Gastrocnemius medialis (tissue), 4 donors: Measurements from ENCODE around the gene RPA1.

ENCODE experiments used
- POLR2A ChIP-seq, 2 donors: fragments of 450-650 bp; IDR thresholded peaks; one replicate each; pipeline ENCODE4 v1.6.1; 2017; ENCODE audit warnings: antibody characterized with exemption in 2 of 2, mild to moderate bottlenecking in 2 of 2, moderate library complexity in 2 of 2
- TF ChIP-seq, protein P1 (sequence below), 5 experiments: fragments of 450-650 bp in 3 of 5; fragments of 200-600 bp in 2 of 5; sonication (generic) in 2 of 5; IDR thresholded peaks in 4 of 5; conservative IDR thresholded peaks in 1 of 5; 1 replicate in 4 of 5; 2 replicates in 1 of 5; pipeline ENCODE4 v1.5.1; 2016 to 2019; ENCODE audit warnings: antibody characterized with exemption in 5 of 5, mild to moderate bottlenecking in 3 of 5, moderate library complexity in 3 of 5

DNA sequence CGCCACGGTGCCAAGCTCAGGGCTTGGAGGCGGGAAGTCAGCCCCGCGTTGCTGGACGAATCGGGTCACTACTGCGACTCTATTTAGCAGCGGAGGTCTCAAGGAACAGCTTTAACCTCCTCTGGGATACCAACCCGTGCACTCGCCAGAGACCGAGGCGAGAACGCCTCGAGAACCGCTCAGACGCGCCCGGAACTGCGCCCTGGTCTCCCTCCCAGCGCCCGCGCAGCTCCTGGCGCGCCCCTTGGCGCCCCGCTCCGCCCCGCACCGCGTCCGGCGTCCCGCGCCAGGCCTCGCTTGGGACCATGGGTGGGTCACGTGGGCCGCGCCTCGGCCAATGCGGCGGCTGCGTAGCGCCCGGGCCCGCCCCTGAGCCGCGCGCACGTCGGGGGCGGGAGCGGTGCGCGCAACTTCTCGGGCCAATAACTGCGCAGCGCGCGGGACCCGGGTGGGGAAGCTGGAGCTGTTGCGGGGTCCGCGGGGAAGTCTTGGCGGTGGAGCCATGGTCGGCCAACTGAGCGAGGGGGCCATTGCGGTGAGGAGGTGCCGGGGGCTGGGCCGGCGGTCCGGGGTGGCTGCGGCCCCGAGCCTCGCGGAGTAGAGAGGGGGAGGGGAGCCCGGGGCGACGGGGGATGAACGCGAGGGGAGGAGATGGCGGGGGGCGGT is at the start of gene RPA1, which contains the start of gene SMYD4:
- TF ChIP-seq, protein P1, sequence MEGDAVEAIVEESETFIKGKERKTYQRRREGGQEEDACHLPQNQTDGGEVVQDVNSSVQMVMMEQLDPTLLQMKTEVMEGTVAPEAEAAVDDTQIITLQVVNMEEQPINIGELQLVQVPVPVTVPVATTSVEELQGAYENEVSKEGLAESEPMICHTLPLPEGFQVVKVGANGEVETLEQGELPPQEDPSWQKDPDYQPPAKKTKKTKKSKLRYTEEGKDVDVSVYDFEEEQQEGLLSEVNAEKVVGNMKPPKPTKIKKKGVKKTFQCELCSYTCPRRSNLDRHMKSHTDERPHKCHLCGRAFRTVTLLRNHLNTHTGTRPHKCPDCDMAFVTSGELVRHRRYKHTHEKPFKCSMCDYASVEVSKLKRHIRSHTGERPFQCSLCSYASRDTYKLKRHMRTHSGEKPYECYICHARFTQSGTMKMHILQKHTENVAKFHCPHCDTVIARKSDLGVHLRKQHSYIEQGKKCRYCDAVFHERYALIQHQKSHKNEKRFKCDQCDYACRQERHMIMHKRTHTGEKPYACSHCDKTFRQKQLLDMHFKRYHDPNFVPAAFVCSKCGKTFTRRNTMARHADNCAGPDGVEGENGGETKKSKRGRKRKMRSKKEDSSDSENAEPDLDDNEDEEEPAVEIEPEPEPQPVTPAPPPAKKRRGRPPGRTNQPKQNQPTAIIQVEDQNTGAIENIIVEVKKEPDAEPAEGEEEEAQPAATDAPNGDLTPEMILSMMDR (IDR thresholded peaks at IDR 0.05 in 4 of 5, conservative IDR thresholded peaks at IDR 0.05 in 1 of 5): peak in 1 of 5 experiments; percentile 48
- TF ChIP-seq POLR2A (IDR thresholded peaks at IDR 0.05): peak; percentile 99 to 100
